ENCODE data around the gene OPRM1. TPM values are rescaled to one million over a fixed set of nuclear protein-coding genes. Genes with fewer than 3 reads are reported as not detected.

The OPRM1 gene
- total and polyA plus RNA-seq, 2 of the 8 experiments (the other 6 are each of a cell fraction or from before 2014, with no cell fraction given): not detected

GRCh38 chr6:154285826-154286225, 246.8 kb downstream of the OPRM1 start (continued):
- TF ChIP-seq CBX8 (IDR thresholded peaks at IDR 0.05; ENCODE audit: borderline replicate concordance, low read depth, low read length) (no peak), MAX (IDR thresholded peaks at IDR 0.05) (no peak), POU5F1 (IDR thresholded peaks at IDR 0.05; ENCODE audit: low read depth, low read length) (no peak)

All from H1 (cell line).